ENCODE results near the gene XDH.

Gene XDH

GRCh38 chr2:31362581-31362980, 52.0 kb downstream of the XDH start:
- TF ChIP-seq EZH2 (IDR thresholded peaks at IDR 0.05; ENCODE audit: borderline replicate concordance, low read depth, low read length, severe bottlenecking) (no peak), CTCF (IDR thresholded peaks at IDR 0.05; ENCODE audit: borderline replicate concordance, extremely low read depth, low read length, poor library complexity, severe bottlenecking) (no peak)
- H3K36me3 ChIP-seq (ENCODE audit: insufficient read depth, low read length), result no peaks in the 10 kb centered on the region

GRCh38 chr2:31359229-31359628, 55.3 kb downstream of the XDH start:
- Histone ChIP-seq H3K4me1 (ENCODE audit: insufficient read depth, low read length) (no peaks in the 10 kb centered on the region), H4K20me1 (ENCODE audit: insufficient read depth, low read length) (no peaks in the 10 kb centered on the region), H2AFZ (ENCODE audit: low read depth, low read length) (no peak overlapping the region), H3K9me3 (ENCODE audit: insufficient read depth, low read length, severe bottlenecking) (no peaks in the 10 kb centered on the region), H3K36me3 (ENCODE audit: insufficient read depth, low read length) (no peaks in the 10 kb centered on the region), H3K9ac (ENCODE audit: low read depth, low read length) (no peak overlapping the region), H3K27ac (ENCODE audit: low read length) (no peak overlapping the region), H3K79me2 (ENCODE audit: insufficient read depth, low read length) (no peaks in the 10 kb centered on the region), H3K4me2 (ENCODE audit: insufficient read depth, low read length) (no peak overlapping the region), H3K27me3 (ENCODE audit: insufficient read depth, low read length, poor library complexity) (no peaks in the 10 kb centered on the region), H3K4me3 (ENCODE audit: low read depth in 1 of 2, low read length in 2 of 2) (no peak overlapping the region)
- DNase-seq (no peak), ATAC-seq (ENCODE audit: insufficient read depth, low read depth) (no peak)
- no peak for TF ChIP-seq EZH2 (IDR thresholded peaks at IDR 0.05; ENCODE audit: borderline replicate concordance, low read depth, low read length, severe bottlenecking)
- TF ChIP-seq CTCF (IDR thresholded peaks at IDR 0.05; ENCODE audit: borderline replicate concordance, extremely low read depth, low read length, poor library complexity, severe bottlenecking), result no peak

More at GRCh38 chr2:31362581-31362980, 52.0 kb downstream of the XDH start:
- no peak overlapping the region for H3K27ac ChIP-seq (ENCODE audit: low read length)
- no peak overlapping the region for H3K4me3 ChIP-seq (ENCODE audit: low read depth in 1 of 2, low read length in 2 of 2)
- ATAC-seq (ENCODE audit: insufficient read depth, low read depth), result no peak
- no peaks in the 10 kb centered on the region for H3K9me3 ChIP-seq (ENCODE audit: insufficient read depth, low read length, severe bottlenecking)
- H3K4me1 ChIP-seq (ENCODE audit: insufficient read depth, low read length), result no peaks in the 10 kb centered on the region
- DNase-seq, result no peak
- no peaks in the 10 kb centered on the region for H3K79me2 ChIP-seq (ENCODE audit: insufficient read depth, low read length)
- H4K20me1 ChIP-seq (ENCODE audit: insufficient read depth, low read length), result no peaks in the 10 kb centered on the region; the same call in 1 of the 2 replicates
- no peaks in the 10 kb centered on the region for H3K27me3 ChIP-seq (ENCODE audit: insufficient read depth, low read length, poor library complexity)
- no peak overlapping the region for H3K4me2 ChIP-seq (ENCODE audit: insufficient read depth, low read length)
- no peak overlapping the region for H2AFZ ChIP-seq (ENCODE audit: low read depth, low read length)
- no peak overlapping the region for H3K9ac ChIP-seq (ENCODE audit: low read depth, low read length)

DNA sequence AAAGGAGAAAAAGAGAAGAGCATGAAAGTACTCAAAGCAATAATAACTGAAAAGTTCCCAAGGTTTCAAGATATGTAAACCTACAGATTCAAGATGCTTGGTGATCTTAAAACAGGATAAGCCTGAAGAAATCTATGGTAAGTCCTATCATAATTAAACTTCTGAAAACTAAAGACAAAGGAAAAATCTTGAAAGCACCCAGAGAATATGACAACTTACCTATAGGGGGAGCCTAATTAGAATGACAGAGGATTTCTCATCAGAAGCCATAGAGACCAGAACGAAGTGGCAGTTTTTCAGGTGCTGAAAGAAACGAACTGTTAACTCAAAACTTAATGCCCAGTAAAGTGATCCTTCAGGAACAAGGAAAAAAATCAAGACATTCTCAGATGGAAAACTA, 59.7 kb downstream of the XDH start:
- Histone ChIP-seq H3K79me2 (ENCODE audit: insufficient read depth, low read length) (no peaks in the 10 kb centered on the region), H3K9me3 (ENCODE audit: insufficient read depth, low read length, severe bottlenecking) (no peaks in the 10 kb centered on the region), H4K20me1 (ENCODE audit: insufficient read depth, low read length) (no peaks in the 10 kb centered on the region), H3K27me3 (ENCODE audit: insufficient read depth, low read length, poor library complexity) (peaks cover 5% of the 10 kb centered on the region), H3K4me1 (ENCODE audit: insufficient read depth, low read length) (no peaks in the 10 kb centered on the region), H2AFZ (ENCODE audit: low read depth, low read length) (no peak overlapping the region), H3K36me3 (ENCODE audit: insufficient read depth, low read length) (no peaks in the 10 kb centered on the region), H3K4me3 (ENCODE audit: low read depth in 1 of 2, low read length in 2 of 2) (no peak overlapping the region), H3K9ac (ENCODE audit: low read depth, low read length) (no peak overlapping the region), H3K27ac (ENCODE audit: low read length) (no peak overlapping the region), H3K4me2 (ENCODE audit: insufficient read depth, low read length) (no peak overlapping the region)
- ATAC-seq (ENCODE audit: insufficient read depth, low read depth) (no peak), DNase-seq (no peak)
- peak; percentile 48 for TF ChIP-seq CTCF (IDR thresholded peaks at IDR 0.05; ENCODE audit: borderline replicate concordance, extremely low read depth, low read length, poor library complexity, severe bottlenecking)
- no peak for TF ChIP-seq EZH2 (IDR thresholded peaks at IDR 0.05; ENCODE audit: borderline replicate concordance, low read depth, low read length, severe bottlenecking)

DNA sequence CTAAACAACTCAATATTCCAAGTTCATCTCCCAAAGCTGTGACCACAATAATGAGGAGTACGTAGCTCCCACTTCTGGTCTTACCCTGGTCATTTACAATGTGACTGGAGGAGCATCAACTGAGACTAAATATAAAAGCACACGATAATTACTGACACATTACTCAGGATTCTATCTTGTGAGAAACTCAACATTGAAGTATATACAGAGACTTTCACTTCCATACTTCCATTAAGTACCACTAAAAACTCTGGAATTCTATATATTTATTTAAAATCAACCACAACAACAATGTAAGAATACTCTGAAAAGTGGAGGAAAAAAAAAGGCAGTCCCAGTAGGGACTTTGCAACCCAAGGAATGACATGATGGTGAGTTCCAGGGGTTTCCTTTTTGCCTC, 61.4 kb downstream of the XDH start:
- DNase-seq, result no peak
- Histone ChIP-seq H3K9ac (ENCODE audit: low read depth, low read length) (no peak overlapping the region), H3K4me3 (ENCODE audit: low read depth in 1 of 2, low read length in 2 of 2) (no peak overlapping the region), H4K20me1 (ENCODE audit: insufficient read depth, low read length) (no peaks in the 10 kb centered on the region), H3K36me3 (ENCODE audit: insufficient read depth, low read length) (no peaks in the 10 kb centered on the region), H3K4me2 (ENCODE audit: insufficient read depth, low read length) (no peak overlapping the region), H3K4me1 (ENCODE audit: insufficient read depth, low read length) (no peaks in the 10 kb centered on the region), H3K27ac (ENCODE audit: low read length) (no peak overlapping the region), H2AFZ (ENCODE audit: low read depth, low read length) (no peak overlapping the region), H3K9me3 (ENCODE audit: insufficient read depth, low read length, severe bottlenecking) (no peaks in the 10 kb centered on the region), H3K27me3 (ENCODE audit: insufficient read depth, low read length, poor library complexity) (peaks cover 5% of the 10 kb centered on the region), H3K79me2 (ENCODE audit: insufficient read depth, low read length) (no peaks in the 10 kb centered on the region)
- ATAC-seq (ENCODE audit: insufficient read depth, low read depth), result no peak
- TF ChIP-seq CTCF (IDR thresholded peaks at IDR 0.05; ENCODE audit: borderline replicate concordance, extremely low read depth, low read length, poor library complexity, severe bottlenecking) (no peak), EZH2 (IDR thresholded peaks at IDR 0.05; ENCODE audit: borderline replicate concordance, low read depth, low read length, severe bottlenecking) (no peak)

Data from DND-41 (cell line).